Smooth muscle cell (in vitro differentiated cells): ENCODE data around the gene CRACR2B. TPM values are rescaled to one million over a fixed set of nuclear protein-coding genes. Genes with fewer than 3 reads are reported as not detected.

Experiments used
- DNase-seq: peaks from one replicate; lab custom pipeline; 2025; ENCODE audit not compliant: unreplicated experiment; lab: John Stamatoyannopoulos, UW
- H2AFZ ChIP-seq: fragments of 200-600 bp; sonication (generic); 2 replicates; pipeline ENCODE4 v1.6.0; 2016; ENCODE audit warnings: antibody characterized with exemption, low read depth, mild to moderate bottlenecking
- H3F3A ChIP-seq: fragments of 200-600 bp; sonication (generic); 2 replicates; pipeline ENCODE4 v1.6.0; 2017; ENCODE audit warnings: antibody characterized with exemption, low read depth
- H3K27ac ChIP-seq: fragments of 200-600 bp; sonication (generic); 2 replicates; pipeline ENCODE4 v1.5.1; 2016; ENCODE audit warnings: low read depth, mild to moderate bottlenecking
- H3K27me3 ChIP-seq: fragments of 200-600 bp; sonication (generic); 2 replicates; pipeline ENCODE4 v1.6.1; 2016; ENCODE audit warnings: low read depth, mild to moderate bottlenecking
- H3K36me3 ChIP-seq: fragments of 200-600 bp; sonication (generic); 2 replicates; pipeline ENCODE4 v1.5.1; 2016; ENCODE audit warnings: low read depth
- H3K4me1 ChIP-seq: fragments of 200-600 bp; sonication (generic); 2 replicates; pipeline ENCODE4 v1.5.1; 2016; ENCODE audit warnings: low read depth
- H3K4me2 ChIP-seq: fragments of 200-600 bp; sonication (generic); 2 replicates; pipeline ENCODE4 v1.6.0; 2016; ENCODE audit warnings: mild to moderate bottlenecking
- H3K4me3 ChIP-seq: fragments of 200-600 bp; sonication (generic); 2 replicates; pipeline ENCODE4 v1.5.1; 2016; ENCODE audit warnings: mild to moderate bottlenecking
- H3K79me2 ChIP-seq: fragments of 200-600 bp; sonication (generic); 2 replicates; pipeline ENCODE4 v1.6.0; 2016; ENCODE audit warnings: low read depth, mild to moderate bottlenecking
- H3K9ac ChIP-seq: fragments of 200-600 bp; sonication (generic); 2 replicates; pipeline ENCODE4 v1.6.0; 2016; ENCODE audit warnings: low read depth
- H3K9me3 ChIP-seq: fragments of 200-600 bp; sonication (generic); replicated peaks from 2 replicates; pipeline ENCODE4 v1.5.1; 2016; ENCODE audit warnings: low read depth
- H4K20me1 ChIP-seq: fragments of 200-600 bp; sonication (generic); 2 replicates; pipeline ENCODE4 v1.6.0; 2016; ENCODE audit warnings: low read depth
- CTCF ChIP-seq: fragments of 200-600 bp; sonication (generic); IDR thresholded peaks from 2 replicates; pipeline ENCODE4 v1.5.1; 2017; ENCODE audit warnings: borderline replicate concordance, mild to moderate bottlenecking, antibody characterized with exemption; ENCODE audit not compliant: insufficient read depth, poor library complexity, severe bottlenecking
- WGBS: methylation state at CpG from one replicate; pipeline ENCODE4 v1.1.7; 2016; ENCODE audit warnings: low lambda C conversion rate; 5-methylcytosine and 5-hydroxymethylcytosine counted together
- polyA plus RNA-seq: library from polyadenylated mRNA; unstranded; fragments of >200 nt; fragmentation: Nextera tagmentation; extraction: Ambion mirVana; gene quantifications from 2 replicates; pipeline ENCODE4 v1.2.1, GENCODE V29; 2016
- total RNA-seq: library from RNA; depleted of rRNA; stranded (reverse); fragments of >200 nt; gene quantifications from 2 replicates; pipeline ENCODE4 v1.2.3, GENCODE V29; 2014

CRACR2B gene
- total and polyA plus RNA-seq, 2 experiments from 2014 or later = 0.10 to 0.36 TPM

- WGBS = 96% methylated on average over 12 of the region's 12 CpGs
These were observed 28.1 kb downstream of the CRACR2B start for GRCh38 chr11:855796-856195.

GRCh38 chr11:856397-856796, 28.7 kb downstream of the CRACR2B start:
- DNase-seq = no peak
- Histone ChIP-seq H3K27me3 (no peaks in the 10 kb centered on the region), H4K20me1 (peaks cover 90% of the 10 kb centered on the region), H3K36me3 (no peaks in the 10 kb centered on the region), H2AFZ (no peak overlapping the region), H3K9ac (no peak overlapping the region), H3K79me2 (no peaks in the 10 kb centered on the region), H3K27ac (no peak overlapping the region), H3F3A (no peaks in the 10 kb centered on the region), H3K4me2 (no peak overlapping the region), H3K4me3 (no peak overlapping the region), H3K4me1 (peaks cover 20% of the 10 kb centered on the region), H3K9me3 (no peaks in the 10 kb centered on the region)
- no peak for TF ChIP-seq CTCF
- WGBS = 81% methylated on average over 8 of the region's 8 CpGs

More at GRCh38 chr11:855796-856195, 28.1 kb downstream of the CRACR2B start:
- Histone ChIP-seq H3K27ac (no peak overlapping the region), H3K9me3 (no peaks in the 10 kb centered on the region), H3K4me2 (no peak overlapping the region), H3F3A (no peaks in the 10 kb centered on the region), H4K20me1 (peaks cover 92% of the 10 kb centered on the region), H2AFZ (no peak overlapping the region), H3K9ac (no peak overlapping the region), H3K79me2 (no peaks in the 10 kb centered on the region), H3K36me3 (no peaks in the 10 kb centered on the region), H3K27me3 (peaks cover under 1% of the 10 kb centered on the region), H3K4me1 (peaks cover 24% of the 10 kb centered on the region), H3K4me3 (no peak overlapping the region)
- no peak for DNase-seq
- no peak for TF ChIP-seq CTCF

GRCh38 chr11:858053-858761, 30.5 kb downstream of the CRACR2B start:
- H3K9ac ChIP-seq = no peak overlapping the region
- no peak overlapping the region for H3K4me3 ChIP-seq
- H3F3A ChIP-seq = no peaks in the 10 kb centered on the region
- no peaks in the 10 kb centered on the region for H3K36me3 ChIP-seq
- no peak overlapping the region for H3K27ac ChIP-seq
- H3K4me1 ChIP-seq = peaks cover 26% of the 10 kb centered on the region
- no peak for TF ChIP-seq CTCF
- H3K79me2 ChIP-seq = no peaks in the 10 kb centered on the region
- no peaks in the 10 kb centered on the region for H3K9me3 ChIP-seq
- WGBS = 92% methylated on average over 14 of the region's 27 CpGs
- H4K20me1 ChIP-seq = peaks cover 82% of the 10 kb centered on the region
- no peaks in the 10 kb centered on the region for H3K27me3 ChIP-seq
- no peak for DNase-seq
- H2AFZ ChIP-seq = no peak overlapping the region
- no peak overlapping the region for H3K4me2 ChIP-seq
